Lung (tissue), 12 donors: ENCODE data around the gene DHRS11. TPM values are rescaled to one million over a fixed set of nuclear protein-coding genes. Genes with fewer than 3 reads are reported as not detected.

ENCODE experiments used
- ATAC-seq: fragments of 200-7000 bp; cut with Tn5 transposase; one replicate; pipeline ENCODE4 v1.9.1; 2020; ENCODE audit warnings: moderate number of reproducible peaks; ENCODE audit not compliant: insufficient read depth, low FRiP score
- DNase-seq, 3 donors: peaks; one replicate each; pipeline ENCODE4 v3.0.0-alpha.2; 2013 to 2017
- H3K27ac ChIP-seq, 2 donors: one replicate each; pipeline ENCODE4 v1.5.1; 2013; ENCODE audit warnings: mild to moderate bottlenecking in 2 of 2, moderate library complexity in 2 of 2, control low read depth in 1 of 2, inconsistent platforms in 1 of 2, low read depth in 1 of 2, low read length in 1 of 2
- H3K27me3 ChIP-seq, 3 donors: one replicate each; pipeline ENCODE4 v1.5.1; 2013; ENCODE audit warnings: low read length in 2 of 3; ENCODE audit not compliant: control insufficient read depth in 3 of 3, insufficient read depth in 3 of 3
- H3K36me3 ChIP-seq, 4 donors: one replicate each; pipeline ENCODE4 v1.5.1; 2013; ENCODE audit warnings: low read length in 4 of 4, mild to moderate bottlenecking in 1 of 4, moderate library complexity in 1 of 4; ENCODE audit not compliant: control insufficient read depth in 4 of 4, insufficient read depth in 4 of 4
- H3K4me1 ChIP-seq, 5 donors: one replicate each; pipeline ENCODE4 v1.5.1; 2013; ENCODE audit warnings: low read length in 5 of 5, mild to moderate bottlenecking in 2 of 5, moderate library complexity in 1 of 5; ENCODE audit not compliant: control insufficient read depth in 5 of 5, insufficient read depth in 5 of 5
- H3K4me3 ChIP-seq: one replicate; pipeline ENCODE4 v1.5.1; 2013; ENCODE audit warnings: mild to moderate bottlenecking, control low read depth, moderate library complexity
- H3K9ac ChIP-seq, 2 donors: one replicate each; pipeline ENCODE4 v1.5.1; 2013; ENCODE audit warnings: low read length in 2 of 2, control low read depth in 1 of 2; ENCODE audit not compliant: insufficient read depth in 1 of 2
- H3K9me3 ChIP-seq, 4 donors: one replicate each; pipeline ENCODE4 v1.5.1; 2013; ENCODE audit warnings: low read length in 3 of 4, mild to moderate bottlenecking in 1 of 4, moderate library complexity in 1 of 4; ENCODE audit not compliant: control insufficient read depth in 4 of 4, insufficient read depth in 3 of 4
- WGBS, 2 donors: extraction: QIAGEN DNeasy Blood & Tissue Kit; methylation state at CpG; one replicate each; pipeline ENCODE4 v1.1.7; 2013; 5-methylcytosine and 5-hydroxymethylcytosine counted together
- polyA plus RNA-seq, 2 donors: library from polyadenylated mRNA; stranded (reverse); fragments of 200-250 nt; gene quantifications; one replicate each; pipeline ENCODE4 v1.2.1, GENCODE V29; 2013
- total RNA-seq, 2 donors: library from RNA; depleted of rRNA in 1 of 2; stranded (reverse); fragments of >200 nt in 1 of 2; gene quantifications; one replicate each; pipeline ENCODE4 v1.2.1, GENCODE V29; 2014 to 2021
- TF ChIP-seq, protein P1 (sequence below): IDR thresholded peaks from 2 replicates; pipeline ENCODE4 v1.5.1; 2012; ENCODE audit warnings: mild to moderate bottlenecking; ENCODE audit errors: control extremely low read depth, extremely low read depth
- donor health status: control.
- donor health status: control.
- donor health status: Bipolar disorder and iron deficiency.
- donor health status: healthy.
- donor health status: DM: yes; HTN: yes; CAD: no.

The DHRS11 gene
- total and polyA plus RNA-seq, 4 donors: 3.7 to 9.1 (median 5.7) TPM

DNA sequence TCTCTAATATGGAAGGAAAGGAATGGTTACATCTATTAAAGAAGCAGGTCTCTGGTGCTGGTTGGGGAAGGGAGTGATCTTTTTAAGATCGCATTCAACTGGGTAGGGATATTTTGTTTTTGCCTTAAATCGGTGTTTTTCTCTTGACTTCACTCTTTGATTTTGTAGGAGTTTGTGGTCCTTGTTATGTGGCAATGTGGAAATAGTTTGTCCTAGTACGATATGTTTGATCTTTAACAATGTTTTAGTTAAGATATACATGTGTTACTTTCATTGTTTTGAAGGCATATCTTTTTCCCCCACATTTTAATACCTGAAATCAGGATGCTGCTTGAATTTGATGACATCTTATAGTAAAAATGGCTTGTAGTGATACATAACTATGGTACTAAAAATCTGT is 38.2 kb upstream of the DHRS11 start:
- Histone ChIP-seq H3K4me3 (no peak overlapping the region), H3K27ac (no peak overlapping the region), H3K27me3 (no peaks in the 10 kb centered on the region), H3K9ac (no peak overlapping the region), H3K4me1 (peaks cover 0 to 8% (median 0%) of the 10 kb centered on the region in 5 donors), H3K36me3 (peaks cover 14 to 24% (median 18%) of the 10 kb centered on the region in 4 donors), H3K9me3 (no peaks in the 10 kb centered on the region)
- TF ChIP-seq, protein P1, sequence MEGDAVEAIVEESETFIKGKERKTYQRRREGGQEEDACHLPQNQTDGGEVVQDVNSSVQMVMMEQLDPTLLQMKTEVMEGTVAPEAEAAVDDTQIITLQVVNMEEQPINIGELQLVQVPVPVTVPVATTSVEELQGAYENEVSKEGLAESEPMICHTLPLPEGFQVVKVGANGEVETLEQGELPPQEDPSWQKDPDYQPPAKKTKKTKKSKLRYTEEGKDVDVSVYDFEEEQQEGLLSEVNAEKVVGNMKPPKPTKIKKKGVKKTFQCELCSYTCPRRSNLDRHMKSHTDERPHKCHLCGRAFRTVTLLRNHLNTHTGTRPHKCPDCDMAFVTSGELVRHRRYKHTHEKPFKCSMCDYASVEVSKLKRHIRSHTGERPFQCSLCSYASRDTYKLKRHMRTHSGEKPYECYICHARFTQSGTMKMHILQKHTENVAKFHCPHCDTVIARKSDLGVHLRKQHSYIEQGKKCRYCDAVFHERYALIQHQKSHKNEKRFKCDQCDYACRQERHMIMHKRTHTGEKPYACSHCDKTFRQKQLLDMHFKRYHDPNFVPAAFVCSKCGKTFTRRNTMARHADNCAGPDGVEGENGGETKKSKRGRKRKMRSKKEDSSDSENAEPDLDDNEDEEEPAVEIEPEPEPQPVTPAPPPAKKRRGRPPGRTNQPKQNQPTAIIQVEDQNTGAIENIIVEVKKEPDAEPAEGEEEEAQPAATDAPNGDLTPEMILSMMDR: no peak
- DNase-seq: no peak
- ATAC-seq: no peak
- WGBS, 2 donors: 83 to 92% methylated on average over 3 of the region's 3 CpGs

DNA sequence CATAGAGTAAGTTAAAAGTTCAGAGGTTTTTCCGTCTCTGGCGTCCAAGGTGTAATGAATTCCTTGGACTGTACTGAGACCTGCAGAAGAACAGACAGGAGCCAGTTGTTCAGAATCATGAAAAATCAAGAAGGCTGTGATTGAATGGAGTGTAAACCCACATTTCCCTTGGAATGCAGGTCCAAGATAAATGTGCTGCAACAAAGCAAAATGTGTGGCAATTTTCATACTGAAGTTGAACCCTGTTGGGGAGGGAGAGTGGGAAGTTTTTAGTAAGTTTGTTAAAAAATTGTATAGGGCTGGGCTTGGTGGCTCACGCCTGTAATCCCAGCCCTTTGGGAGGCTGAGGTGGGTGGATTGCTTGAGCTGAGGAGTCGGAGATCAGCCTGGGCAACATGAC is 25.6 kb upstream of the DHRS11 start:
- H3K36me3 ChIP-seq: peaks cover 20 to 50% (median 28%) of the 10 kb centered on the region in 4 donors

GRCh38 chr17:36575028-36575427 is 16.7 kb upstream of the DHRS11 start:
- Histone ChIP-seq H3K27me3 (no peaks in the 10 kb centered on the region), H3K9me3 (no peaks in the 10 kb centered on the region), H3K36me3 (peaks cover 18 to 41% (median 33%) of the 10 kb centered on the region in 4 donors), H3K27ac (no peak overlapping the region), H3K4me1 (peaks cover 0 to 4% (median 0%) of the 10 kb centered on the region in 5 donors), H3K9ac (no peak overlapping the region), H3K4me3 (no peak overlapping the region)
- ATAC-seq (no peak), DNase-seq (no peak)
- TF ChIP-seq, protein P1: no peak
- 95% methylated on average over 12 of the region's 12 CpGs for WGBS, 2 donors

More for the DNA sequence above, 25.6 kb upstream of the DHRS11 start:
- Histone ChIP-seq H3K4me1 (no peaks in the 10 kb centered on the region), H3K4me3 (no peak overlapping the region), H3K9ac (no peak overlapping the region), H3K9me3 (no peaks in the 10 kb centered on the region), H3K27ac (no peak overlapping the region), H3K27me3 (no peaks in the 10 kb centered on the region)
- WGBS, 2 donors: 97 to 99% methylated on average over 4 of the region's 4 CpGs
- ATAC-seq (no peak), DNase-seq (no peak)
- TF ChIP-seq, protein P1: no peak

GRCh38 chr17:36576793-36577192 is 14.9 kb upstream of the DHRS11 start:
- TF ChIP-seq, protein P1: no peak
- ATAC-seq: no peak
- no peak for DNase-seq
- Histone ChIP-seq H3K27me3 (no peaks in the 10 kb centered on the region), H3K9me3 (no peaks in the 10 kb centered on the region), H3K27ac (no peak overlapping the region), H3K36me3 (peaks cover 22 to 41% (median 31%) of the 10 kb centered on the region in 4 donors), H3K4me1 (peaks cover 0 to 4% (median 0%) of the 10 kb centered on the region in 5 donors), H3K4me3 (no peak overlapping the region), H3K9ac (no peak overlapping the region)
- whole genome bisulfite sequencing, 2 donors: 93 to 95% methylated on average over 2 of the region's 2 CpGs
